Upper lobe of left lung (tissue), 6 donors: Measurements from ENCODE around the gene WFDC1. TPM values are rescaled to one million over a fixed set of nuclear protein-coding genes. Genes with fewer than 3 reads are reported as not detected.
A peak's percentile ranks its signal among the peaks of the same experiment; 100 is the strongest.

Source experiments
- ATAC-seq, 2 donors: fragments of 200-7000 bp; cut with Tn5 transposase; one replicate each; pipeline ENCODE4 v1.9.1; 2022; ENCODE audit warnings: mild to moderate bottlenecking in 2 of 2, moderate library complexity in 2 of 2; ENCODE audit not compliant: low FRiP score in 2 of 2
- DNase-seq, 2 donors: peaks; one replicate each; pipeline ENCODE4 v3.0.0-alpha.2; 2019 to 2020
- H3K27ac ChIP-seq, 4 donors: fragments of 200-600 bp; sonication (generic); one replicate each; pipeline ENCODE4 v1.5.1; 2016 to 2019
- H3K27me3 ChIP-seq, 4 donors: fragments of 200-600 bp; sonication (generic); one replicate each; pipeline ENCODE4 v1.5.1; 2017 to 2019
- H3K36me3 ChIP-seq, 4 donors: fragments of 200-600 bp; sonication (generic); one replicate each; pipeline ENCODE4 v1.5.1; 2016 to 2019
- H3K4me1 ChIP-seq, 4 donors: fragments of 200-600 bp; sonication (generic); one replicate each; pipeline ENCODE4 v1.5.1; 2018 to 2019
- H3K4me3 ChIP-seq, 4 donors: fragments of 200-600 bp; sonication (generic); one replicate each; pipeline ENCODE4 v1.5.1; 2017 to 2019; ENCODE audit warnings: mild to moderate bottlenecking in 2 of 4, moderate library complexity in 1 of 4
- H3K9me3 ChIP-seq, 4 donors: fragments of 200-600 bp; sonication (generic); one replicate each; pipeline ENCODE4 v1.5.1; 2018 to 2019
- CTCF ChIP-seq, 6 experiments: fragments of 450-650 bp in 4 of 6; fragments of 200-600 bp in 2 of 6; sonication (generic) in 2 of 6; IDR thresholded peaks; one replicate each; pipeline ENCODE4 v1.5.1; 2016 to 2019; ENCODE audit warnings: antibody characterized with exemption in 6 of 6
- EP300 ChIP-seq, 4 donors: sonication (generic); formaldehyde crosslinking; IDR thresholded peaks; one replicate each; pipeline ENCODE4 v1.5.1; 2017; ENCODE audit warnings: antibody characterized with exemption in 4 of 4, control low read depth in 2 of 4
- POLR2A ChIP-seq, 4 donors: fragments of 450-650 bp; IDR thresholded peaks; one replicate each; pipeline ENCODE4 v1.5.1; 2016 to 2017; ENCODE audit warnings: antibody characterized with exemption in 4 of 4, mild to moderate bottlenecking in 2 of 4
- POLR2AphosphoS5 ChIP-seq, 2 donors: sonication (generic); formaldehyde crosslinking; IDR thresholded peaks; one replicate each; pipeline ENCODE4 v1.5.1; 2017; ENCODE audit warnings: antibody characterized with exemption in 2 of 2
- whole genome bisulfite sequencing, 2 donors: methylation state at CpG; one replicate each; pipeline ENCODE4 v1.1.5; 2017 to 2018; 5-methylcytosine and 5-hydroxymethylcytosine counted together
- total RNA-seq, 6 donors: library from RNA; depleted of rRNA in 4 of 6; stranded (reverse); fragments of >200 nt in 4 of 6; gene quantifications; one replicate each; pipeline versions ENCODE4 v1.1.0 to v1.2.1, GENCODE V29; 2016 to 2021
- donor health status: DM: no; HTN: no; CAD: no; lungs with moderate emphysema.
- donor health status: DM: no; HTN: yes; CAD: no; lungs with severe emphysema.

WFDC1 gene
- total RNA-seq, 6 donors from 2014 or later, result 3.5 to 63.0 (median 10.2) TPM

- TF ChIP-seq EP300 (IDR thresholded peaks at IDR 0.05), result no peak
- peak in 1 of 2 donors; percentile 36 for TF ChIP-seq POLR2AphosphoS5 (IDR thresholded peaks at IDR 0.05)
- TF ChIP-seq POLR2A (IDR thresholded peaks at IDR 0.05), result peak in 3 of 4 donors; percentile 31 to 86 (median 34)
- peak in 1 of 6 experiments; percentile 5 for TF ChIP-seq CTCF (IDR thresholded peaks at IDR 0.05)
- DNase-seq (peak; percentile 88 to 94), ATAC-seq (peak; percentile 80 to 91)
- no peaks in the 10 kb centered on the region for H3K9me3 ChIP-seq
- H3K27ac ChIP-seq, result peak within 1 kb of the TSS; percentile 32 to 82 (median 76)
- H3K27me3 ChIP-seq, result peaks cover 0 to 6% (median 0%) of the 10 kb centered on the region in 4 donors
- 5 to 8% methylated on average over 8 to 31 of the region's 66 CpGs for WGBS, 2 donors
- no peaks in the 10 kb centered on the region for H3K36me3 ChIP-seq
- H3K4me3 ChIP-seq, result peak within 1 kb of the TSS in 3 of 4 donors; percentile 48 to 60 (median 58)
- H3K4me1 ChIP-seq, result peaks cover 0 to 26% (median 20%) of the 10 kb centered on the region in 4 donors
Observed at GRCh38 chr16:84368308-84368996, 73.8 kb downstream of the WFDC1 start, which contains the start of gene ATP2C2. Gene ATP2C2 (plus strand): TSS chr16:84368538. CDS start chr16:84368616, 78 bp downstream.

- 31 to 39% methylated on average over 7 of the region's 7 CpGs for WGBS, 2 donors
- Histone ChIP-seq H3K4me3 (peak overlapping the region in 3 of 4 donors; percentile 48 to 60 (median 58)), H3K27me3 (peaks cover 0 to 6% (median 0%) of the 10 kb centered on the region in 4 donors), H3K27ac (peak overlapping the region in 2 of 4 donors; percentile 77 to 82), H3K4me1 (peaks cover 0 to 30% (median 22%) of the 10 kb centered on the region in 4 donors), H3K36me3 (no peaks in the 10 kb centered on the region), H3K9me3 (no peaks in the 10 kb centered on the region)
- no peak for TF ChIP-seq POLR2A (IDR thresholded peaks at IDR 0.05)
- TF ChIP-seq CTCF (IDR thresholded peaks at IDR 0.05), result no peak
- no peak for TF ChIP-seq EP300 (IDR thresholded peaks at IDR 0.05)
- no peak for TF ChIP-seq POLR2AphosphoS5 (IDR thresholded peaks at IDR 0.05)
- no peak for ATAC-seq
- DNase-seq, result no peak
Observed at GRCh38 chr16:84369105-84369504, 74.4 kb downstream of the WFDC1 start.

- 31 to 56% methylated on average over 11 of the region's 11 CpGs for WGBS, 2 donors
- Histone ChIP-seq H3K27me3 (peaks cover 0 to 6% (median 0%) of the 10 kb centered on the region in 4 donors), H3K4me3 (no peak overlapping the region), H3K4me1 (peaks cover 0 to 35% (median 22%) of the 10 kb centered on the region in 4 donors), H3K27ac (peak overlapping the region in 3 of 4 donors; percentile 13 to 58 (median 30)), H3K36me3 (no peaks in the 10 kb centered on the region), H3K9me3 (no peaks in the 10 kb centered on the region)
- TF ChIP-seq EP300 (IDR thresholded peaks at IDR 0.05), result no peak
- TF ChIP-seq CTCF (IDR thresholded peaks at IDR 0.05), result no peak
- peak in 1 of 2 donors; percentile 2 for TF ChIP-seq POLR2AphosphoS5 (IDR thresholded peaks at IDR 0.05)
- ATAC-seq (no peak), DNase-seq (peak in 1 of 2 donors; percentile 48)
Observed at GRCh38 chr16:84369938-84370627, 75.4 kb downstream of the WFDC1 start.

GRCh38 chr16:84370723-84371552 lies 76.3 kb downstream of the WFDC1 start:
- 61 to 63% methylated on average over 8 of the region's 8 CpGs for WGBS, 2 donors
- no peaks in the 10 kb centered on the region for H3K9me3 ChIP-seq
- no peak for TF ChIP-seq POLR2A (IDR thresholded peaks at IDR 0.05)
- TF ChIP-seq POLR2AphosphoS5 (IDR thresholded peaks at IDR 0.05), result no peak
- no peak for TF ChIP-seq EP300 (IDR thresholded peaks at IDR 0.05)
- TF ChIP-seq CTCF (IDR thresholded peaks at IDR 0.05), result no peak
- peaks cover 0 to 6% (median 0%) of the 10 kb centered on the region in 4 donors for H3K27me3 ChIP-seq
- DNase-seq, result peak in 1 of 2 donors; percentile 22
- no peaks in the 10 kb centered on the region for H3K36me3 ChIP-seq
- no peak overlapping the region for H3K4me3 ChIP-seq
- peak overlapping the region in 2 of 4 donors; percentile 13 to 58 for H3K27ac ChIP-seq
- no peak for ATAC-seq
- peaks cover 0 to 40% (median 22%) of the 10 kb centered on the region in 4 donors for H3K4me1 ChIP-seq
